Osteoblast (primary cell): ENCODE results near the gene LRMDA. TPM values are rescaled to one million over a fixed set of nuclear protein-coding genes. Genes with fewer than 3 reads are reported as not detected.

ENCODE experiments used
- DNase-seq: peaks from one replicate; pipeline ENCODE4 v3.0.0; 2011; ENCODE audit warnings: low spot score, mixed read lengths; ENCODE audit not compliant: insufficient read length; ENCODE audit errors: missing footprints
- H2AFZ ChIP-seq: 2 replicates; pipeline ENCODE4 v1.6.0; 2011; ENCODE audit warnings: mild to moderate bottlenecking, low read length
- H3K27ac ChIP-seq: 2 replicates; pipeline ENCODE4 v1.5.1; 2011; ENCODE audit warnings: mild to moderate bottlenecking, low read depth, low read length, moderate library complexity
- H3K27me3 ChIP-seq: 2 replicates; pipeline ENCODE4 v1.6.0; 2012; ENCODE audit warnings: mild to moderate bottlenecking, control low read depth, inconsistent platforms, low read length, moderate library complexity; ENCODE audit not compliant: insufficient read depth
- H3K36me3 ChIP-seq: 2 replicates; pipeline ENCODE4 v1.5.1; 2011; ENCODE audit warnings: mild to moderate bottlenecking, low read length, control low read depth, moderate library complexity; ENCODE audit not compliant: insufficient read depth
- H3K4me1 ChIP-seq: 2 replicates; pipeline ENCODE4 v1.5.1; 2011; ENCODE audit warnings: mild to moderate bottlenecking, low read length, control low read depth, moderate library complexity; ENCODE audit not compliant: insufficient read depth
- H3K4me2 ChIP-seq: 2 replicates; pipeline ENCODE4 v1.6.0; 2011; ENCODE audit warnings: mild to moderate bottlenecking, low read length; ENCODE audit not compliant: insufficient read depth
- H3K4me3 ChIP-seq: fragments of 200-600 bp; sonication (generic); 3 replicates; pipeline ENCODE4 v1.5.1; 2012; ENCODE audit warnings: mild to moderate bottlenecking, low read length, inconsistent platforms; ENCODE audit not compliant: insufficient read depth
- H3K79me2 ChIP-seq: 2 replicates; pipeline ENCODE4 v1.6.0; 2012; ENCODE audit warnings: mild to moderate bottlenecking, low read length, control low read depth, inconsistent platforms; ENCODE audit not compliant: insufficient read depth
- H3K9me3 ChIP-seq: 2 replicates; pipeline ENCODE4 v1.5.1; 2011; ENCODE audit warnings: low read depth, low read length, control low read depth
- H4K20me1 ChIP-seq: 2 replicates; pipeline ENCODE4 v1.6.0; 2012; ENCODE audit warnings: mild to moderate bottlenecking, low read length, control low read depth; ENCODE audit not compliant: insufficient read depth
- CTCF ChIP-seq: IDR thresholded peaks from 2 replicates; pipeline ENCODE4 v1.5.1; 2011; ENCODE audit warnings: mild to moderate bottlenecking, low read depth, low read length, moderate library complexity; ENCODE audit errors: extremely low read depth
- total RNA-seq: library from RNA; depleted of rRNA; stranded (reverse); fragments of >200 nt; gene quantifications from 2 replicates; pipeline ENCODE4 v1.2.3, GENCODE V29; 2012

LRMDA gene
- total RNA-seq, 1 donor, result 18.5 TPM

DNA sequence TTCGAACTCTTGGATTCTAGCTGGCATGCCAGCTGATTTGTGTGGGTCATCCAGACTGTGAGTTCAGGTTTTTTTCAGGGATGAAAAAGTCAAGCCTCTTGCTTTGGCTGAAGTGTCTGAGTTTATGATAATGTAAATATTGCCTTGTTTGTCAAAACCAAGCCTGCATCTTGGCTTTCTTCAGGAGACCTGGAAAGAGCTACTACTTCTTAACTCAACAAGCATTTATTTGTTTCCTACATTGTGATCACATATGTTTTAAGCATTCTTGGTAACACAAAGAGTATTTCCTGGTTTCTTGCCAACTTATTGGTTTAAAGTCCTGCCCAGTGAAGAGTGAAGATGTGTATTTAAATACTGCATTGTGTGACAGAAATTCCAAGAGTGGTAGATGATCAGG, 407.1 kb downstream of the LRMDA start:
- H2AFZ ChIP-seq, result no peak overlapping the region
- no peak overlapping the region for H3K4me3 ChIP-seq
- H3K79me2 ChIP-seq, result no peaks in the 10 kb centered on the region
- no peak overlapping the region for H3K27ac ChIP-seq
- TF ChIP-seq CTCF, result no peak
- DNase-seq, result peak; percentile 21
- H3K27me3 ChIP-seq, result no peaks in the 10 kb centered on the region
- no peaks in the 10 kb centered on the region for H4K20me1 ChIP-seq
- no peak overlapping the region for H3K4me2 ChIP-seq
- no peaks in the 10 kb centered on the region for H3K9me3 ChIP-seq
- H3K36me3 ChIP-seq, result no peaks in the 10 kb centered on the region
- no peaks in the 10 kb centered on the region for H3K4me1 ChIP-seq

DNA sequence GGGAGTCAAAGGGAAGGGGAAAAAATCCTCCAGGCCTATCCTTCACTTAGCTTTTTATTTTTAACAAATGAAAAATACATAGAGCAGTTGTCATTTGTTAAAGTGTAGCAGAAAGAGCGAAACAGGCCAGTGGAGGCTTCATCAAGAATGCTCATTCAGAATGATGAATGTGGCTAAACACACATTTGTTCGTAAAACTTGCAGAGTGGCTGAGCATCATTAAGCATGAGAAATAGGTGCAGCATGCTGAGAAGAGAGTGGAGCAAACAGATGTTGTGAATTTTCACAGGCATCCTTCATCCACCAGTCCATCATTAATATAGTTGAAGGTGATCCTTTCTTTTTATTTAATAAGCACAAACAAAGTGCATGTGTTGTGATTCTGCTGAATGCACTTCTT, 407.6 kb downstream of the LRMDA start:
- H3K4me3 ChIP-seq, result no peak overlapping the region
- H2AFZ ChIP-seq, result no peak overlapping the region
- no peak for DNase-seq
- H4K20me1 ChIP-seq, result no peaks in the 10 kb centered on the region
- H3K9me3 ChIP-seq, result no peaks in the 10 kb centered on the region
- TF ChIP-seq CTCF, result no peak
- no peaks in the 10 kb centered on the region for H3K79me2 ChIP-seq
- H3K36me3 ChIP-seq, result no peaks in the 10 kb centered on the region
- no peak overlapping the region for H3K4me2 ChIP-seq
- no peaks in the 10 kb centered on the region for H3K27me3 ChIP-seq
- no peaks in the 10 kb centered on the region for H3K4me1 ChIP-seq
- no peak overlapping the region for H3K27ac ChIP-seq

DNA sequence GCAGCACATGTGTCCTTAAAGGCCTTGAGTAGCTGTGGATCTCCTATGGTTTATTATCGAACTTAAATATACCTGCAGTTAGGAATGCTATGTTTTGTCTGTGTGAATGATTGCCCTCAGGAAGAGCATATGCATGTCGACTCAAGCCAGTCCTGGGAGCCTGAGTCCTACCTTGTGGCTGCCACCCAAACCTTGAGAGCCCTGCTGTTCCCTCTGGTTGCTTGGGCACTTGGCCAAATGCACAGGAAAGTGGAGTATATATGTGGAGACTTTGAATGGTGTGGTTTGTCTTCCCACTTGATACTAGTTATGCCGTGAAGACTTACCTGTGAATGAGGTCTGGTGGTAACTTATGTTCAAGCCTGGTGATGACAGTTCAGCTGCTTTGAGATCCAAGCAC, 409.8 kb downstream of the LRMDA start:
- no peak for DNase-seq
- no peak for TF ChIP-seq CTCF
- H2AFZ ChIP-seq, result no peak overlapping the region
- H3K9me3 ChIP-seq, result no peaks in the 10 kb centered on the region
- H3K4me3 ChIP-seq, result no peak overlapping the region
- H3K36me3 ChIP-seq, result no peaks in the 10 kb centered on the region
- H4K20me1 ChIP-seq, result no peaks in the 10 kb centered on the region
- H3K27ac ChIP-seq, result no peak overlapping the region
- H3K4me1 ChIP-seq, result no peaks in the 10 kb centered on the region
- H3K4me2 ChIP-seq, result no peak overlapping the region
- H3K27me3 ChIP-seq, result no peaks in the 10 kb centered on the region
- no peaks in the 10 kb centered on the region for H3K79me2 ChIP-seq

GRCh38 chr10:75845176-75845947, 413.9 kb downstream of the LRMDA start:
- H3K27ac ChIP-seq, result no peak overlapping the region
- no peaks in the 10 kb centered on the region for H4K20me1 ChIP-seq
- H3K4me3 ChIP-seq, result no peak overlapping the region
- no peaks in the 10 kb centered on the region for H3K36me3 ChIP-seq
- no peaks in the 10 kb centered on the region for H3K9me3 ChIP-seq
- no peaks in the 10 kb centered on the region for H3K79me2 ChIP-seq
- no peak overlapping the region for H3K4me2 ChIP-seq
- no peak overlapping the region for H2AFZ ChIP-seq
- DNase-seq, result no peak
- TF ChIP-seq CTCF, result peak; percentile 8
- H3K4me1 ChIP-seq, result no peaks in the 10 kb centered on the region
- no peaks in the 10 kb centered on the region for H3K27me3 ChIP-seq
